ENCODE data around the gene ALDH1B1. TPM values are rescaled to one million over a fixed set of nuclear protein-coding genes. Genes with fewer than 3 reads are reported as not detected.

The ALDH1B1 gene
- total and polyA plus RNA-seq, 10 of the 15 experiments (the other 5 are each of a cell fraction or from before 2014, with no cell fraction given) = 8.6 to 38.5 (median 30.9) TPM

GRCh38 chr9:38392235-38393127 lies at the start of gene ALDH1B1 (continued):
- TF ChIP-seq ZNF622 (IDR thresholded peaks at IDR 0.05) (no peak), GATAD2B (conservative IDR thresholded peaks at IDR 0.05; ENCODE audit: low read depth) (peak; percentile 73), BCL11A (IDR thresholded peaks at IDR 0.05; ENCODE audit: low read depth, low read length) (0 out of 2 replicates have a peak, but pooled peaks have one; percentile 4), PAX8 (IDR thresholded peaks at IDR 0.05) (no peak), ATF7 (IDR thresholded peaks at IDR 0.05; ENCODE audit: low read depth) (no peak), ZSCAN29 (IDR thresholded peaks at IDR 0.05) (no peak), ZNF24 (IDR thresholded peaks at IDR 0.05) (no peak), SUPT20H (IDR thresholded peaks at IDR 0.05; ENCODE audit: borderline replicate concordance, control insufficient read depth, low read depth, low read length) (no peak), SREBF2 (IDR thresholded peaks at IDR 0.05; ENCODE audit: low read length) (no peak), SUZ12 (IDR thresholded peaks at IDR 0.05; ENCODE audit: unreplicated experiment) (no peak), ZNF274 (IDR thresholded peaks at IDR 0.05; ENCODE audit: insufficient read depth, insufficient read length) (no peak), TCF12 (IDR thresholded peaks at IDR 0.05; ENCODE audit: low read depth, low read length) (no peak), FOXM1 (IDR thresholded peaks at IDR 0.05; ENCODE audit: low read depth, low read length) (no peak), BHLHE40 (IDR thresholded peaks at IDR 0.05; ENCODE audit: borderline replicate concordance in 1 of 2, low read depth in 2 of 2, low read length in 1 of 2) (peak in 1 of 2 experiments; percentile 32; a peak in 1 of 4 replicates), SPI1 (IDR thresholded peaks at IDR 0.05; ENCODE audit: borderline replicate concordance, insufficient read depth, low read depth, low read length) (no peak), ESRRA (IDR thresholded peaks at IDR 0.05; ENCODE audit: low read length) (no peak), NR2C2 (IDR thresholded peaks at IDR 0.05; ENCODE audit: borderline replicate concordance, control insufficient read depth, insufficient read length, low read depth) (no peak), POU2F2 (IDR thresholded peaks at IDR 0.05; ENCODE audit: borderline replicate concordance, low read depth, low read length) (no peak; the same call in 2 of the 3 replicates), NKRF (conservative IDR thresholded peaks at IDR 0.05) (peak; percentile 81), MYB (IDR thresholded peaks at IDR 0.05; ENCODE audit: borderline replicate concordance, low read depth, low read length) (no peak), USF2 (IDR thresholded peaks at IDR 0.05; ENCODE audit: borderline replicate concordance, low read depth, low read length) (no peak)
- TF ChIP-seq, protein P1, sequence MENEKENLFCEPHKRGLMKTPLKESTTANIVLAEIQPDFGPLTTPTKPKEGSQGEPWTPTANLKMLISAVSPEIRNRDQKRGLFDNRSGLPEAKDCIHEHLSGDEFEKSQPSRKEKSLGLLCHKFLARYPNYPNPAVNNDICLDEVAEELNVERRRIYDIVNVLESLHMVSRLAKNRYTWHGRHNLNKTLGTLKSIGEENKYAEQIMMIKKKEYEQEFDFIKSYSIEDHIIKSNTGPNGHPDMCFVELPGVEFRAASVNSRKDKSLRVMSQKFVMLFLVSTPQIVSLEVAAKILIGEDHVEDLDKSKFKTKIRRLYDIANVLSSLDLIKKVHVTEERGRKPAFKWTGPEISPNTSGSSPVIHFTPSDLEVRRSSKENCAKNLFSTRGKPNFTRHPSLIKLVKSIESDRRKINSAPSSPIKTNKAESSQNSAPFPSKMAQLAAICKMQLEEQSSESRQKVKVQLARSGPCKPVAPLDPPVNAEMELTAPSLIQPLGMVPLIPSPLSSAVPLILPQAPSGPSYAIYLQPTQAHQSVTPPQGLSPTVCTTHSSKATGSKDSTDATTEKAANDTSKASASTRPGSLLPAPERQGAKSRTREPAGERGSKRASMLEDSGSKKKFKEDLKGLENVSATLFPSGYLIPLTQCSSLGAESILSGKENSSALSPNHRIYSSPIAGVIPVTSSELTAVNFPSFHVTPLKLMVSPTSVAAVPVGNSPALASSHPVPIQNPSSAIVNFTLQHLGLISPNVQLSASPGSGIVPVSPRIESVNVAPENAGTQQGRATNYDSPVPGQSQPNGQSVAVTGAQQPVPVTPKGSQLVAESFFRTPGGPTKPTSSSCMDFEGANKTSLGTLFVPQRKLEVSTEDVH (IDR thresholded peaks at IDR 0.05; ENCODE audit: low read depth, partially characterized antibody) = no peak
- TF ChIP-seq, protein P2, sequence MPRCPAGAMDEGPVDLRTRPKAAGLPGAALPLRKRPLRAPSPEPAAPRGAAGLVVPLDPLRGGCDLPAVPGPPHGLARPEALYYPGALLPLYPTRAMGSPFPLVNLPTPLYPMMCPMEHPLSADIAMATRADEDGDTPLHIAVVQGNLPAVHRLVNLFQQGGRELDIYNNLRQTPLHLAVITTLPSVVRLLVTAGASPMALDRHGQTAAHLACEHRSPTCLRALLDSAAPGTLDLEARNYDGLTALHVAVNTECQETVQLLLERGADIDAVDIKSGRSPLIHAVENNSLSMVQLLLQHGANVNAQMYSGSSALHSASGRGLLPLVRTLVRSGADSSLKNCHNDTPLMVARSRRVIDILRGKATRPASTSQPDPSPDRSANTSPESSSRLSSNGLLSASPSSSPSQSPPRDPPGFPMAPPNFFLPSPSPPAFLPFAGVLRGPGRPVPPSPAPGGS (IDR thresholded peaks at IDR 0.05; ENCODE audit: borderline replicate concordance, insufficient read depth, low read depth, low read length, poor library complexity, severe bottlenecking) = no peak
